CD4-positive, alpha-beta T cell (primary cell): Measurements from ENCODE around the gene SDF4. TPM values are rescaled to one million over a fixed set of nuclear protein-coding genes. Genes with fewer than 3 reads are reported as not detected.

ENCODE experiments used
- ATAC-seq: fragments of 200-7000 bp; cut with Tn5 transposase; one replicate; pipeline ENCODE4 v1.10.0; 2022; ENCODE audit warnings: mild to moderate bottlenecking; ENCODE audit not compliant: poor library complexity
- CTCF ChIA-PET: fragments of 350-600 bp; sonication (Branson Sonifier 250); formaldehyde crosslinking; loops from one replicate; lab custom pipeline; 2021; ENCODE audit warnings: antibody characterized with exemption, inconsistent platforms; lab: Charles Lee
- POLR2A ChIA-PET: fragments of 350-600 bp; sonication (Branson Sonifier 250); formaldehyde crosslinking; loops from one replicate; lab custom pipeline; 2021; ENCODE audit warnings: antibody characterized with exemption, inconsistent platforms; lab: Charles Lee
- DNase-seq, 14 experiments: peaks; one replicate each; pipeline ENCODE4 v3.0.0-alpha.2; 2013 to 2020; ENCODE audit warnings: mixed read lengths in 2 of 14
- H3K27ac ChIP-seq, 2 donors: one replicate each; pipeline versions ENCODE4 v1.5.1 to v1.7.0; 2013; ENCODE audit warnings: low read length in 2 of 2, low read depth in 1 of 2, mild to moderate bottlenecking in 1 of 2
- H3K27me3 ChIP-seq, 2 experiments: 1 replicate in 1 of 2; 2 replicates in 1 of 2; pipeline versions ENCODE4 v1.6.1 to v1.7.0; 2013; ENCODE audit warnings: low read length in 2 of 2, control low read depth in 1 of 2, mild to moderate bottlenecking in 1 of 2, moderate library complexity in 1 of 2; ENCODE audit not compliant: insufficient read depth in 2 of 2, control insufficient read depth in 1 of 2
- H3K36me3 ChIP-seq: one replicate; pipeline ENCODE4 v1.6.1; 2013; ENCODE audit warnings: low read length, control low read depth; ENCODE audit not compliant: insufficient read depth
- H3K4me1 ChIP-seq: one replicate; pipeline ENCODE4 v1.6.1; 2013; ENCODE audit warnings: low read length, control low read depth; ENCODE audit not compliant: insufficient read depth
- H3K4me3 ChIP-seq: one replicate; pipeline ENCODE4 v1.5.1; 2013; ENCODE audit warnings: mild to moderate bottlenecking, low read length, moderate library complexity
- H3K9me3 ChIP-seq, 2 experiments: 1 replicate in 1 of 2; 2 replicates in 1 of 2; pipeline versions ENCODE4 v1.6.1 to v1.7.0; 2013; ENCODE audit warnings: low read length in 2 of 2, mild to moderate bottlenecking in 2 of 2, control low read depth in 1 of 2, moderate library complexity in 1 of 2; ENCODE audit not compliant: control insufficient read depth in 1 of 2, insufficient read depth in 1 of 2
- H3K27ac Mint-ChIP-seq: one replicate; pipeline ENCODE4 v1.8.0; 2020; ENCODE audit warnings: mixed read lengths
- H3K27me3 Mint-ChIP-seq: one replicate; pipeline ENCODE4 v1.8.0; 2021; ENCODE audit warnings: mixed read lengths
- H3K36me3 Mint-ChIP-seq: one replicate; pipeline ENCODE4 v1.8.0; 2021; ENCODE audit warnings: low read depth, mixed read lengths
- H3K4me1 Mint-ChIP-seq: one replicate; pipeline ENCODE4 v1.8.0; 2021; ENCODE audit warnings: low read depth, mixed read lengths
- H3K4me3 Mint-ChIP-seq: one replicate; pipeline ENCODE4 v1.8.0; 2020; ENCODE audit warnings: mild to moderate bottlenecking, mixed read lengths
- H3K9me3 Mint-ChIP-seq: one replicate; pipeline ENCODE4 v1.8.0; 2020; ENCODE audit warnings: mixed read lengths
- intact Hi-C, 2 experiments: fragments of 100-400 bp; cut with DNase I in 1 of 2; cut with micrococcal nuclease in 1 of 2; formaldehyde crosslinking; loops; one replicate each; pipeline versions ENCODE4 v1.15.1 to v1.9.0; 2023 to 2025; cut with DNase I, micrococcal nuclease
- total RNA-seq, 174 experiments: library from RNA in 2 of 174; stranded (reverse) in 2 of 174; gene quantifications; one replicate each; pipeline ENCODE4 v1.2.3 and lab custom pipeline; 2021 to 2026
- TF ChIP-seq, protein P1 (sequence below): fragments of 200-600 bp; IDR thresholded peaks from one replicate; pipeline ENCODE4 v1.8.0; 2022; ENCODE audit warnings: antibody characterized with exemption, mild to moderate bottlenecking

SDF4 gene
- total RNA-seq, 2 experiments from 2014 or later = 66.3 to 71.0 TPM

GRCh38 chr1:1238702-1239178 is 6.9 kb upstream of the SDF4 start:
- H3K4me1 Mint-ChIP-seq = peaks cover 2% of the 10 kb centered on the region
- no peaks in the 10 kb centered on the region for H3K27me3 Mint-ChIP-seq
- peaks cover 2% of the 10 kb centered on the region for H3K36me3 Mint-ChIP-seq
- no peak overlapping the region for H3K4me3 ChIP-seq
- no peaks in the 10 kb centered on the region for H3K9me3 Mint-ChIP-seq
- H3K27me3 ChIP-seq = peaks cover 2 to 8% of the 10 kb centered on the region in 2 experiments
- CTCF ChIA-PET = no interaction called here
- H3K4me3 Mint-ChIP-seq = no peak overlapping the region
- intact Hi-C loops = no loop called here
- no peak overlapping the region for H3K27ac Mint-ChIP-seq
- ATAC-seq (no peak), DNase-seq (no peak)
- POLR2A ChIA-PET = no interaction called here
- H3K27ac ChIP-seq = no peak overlapping the region
- peaks cover 10% of the 10 kb centered on the region for H3K36me3 ChIP-seq
- peaks cover 0 to 15% of the 10 kb centered on the region in 2 experiments for H3K9me3 ChIP-seq
- TF ChIP-seq, protein P1, sequence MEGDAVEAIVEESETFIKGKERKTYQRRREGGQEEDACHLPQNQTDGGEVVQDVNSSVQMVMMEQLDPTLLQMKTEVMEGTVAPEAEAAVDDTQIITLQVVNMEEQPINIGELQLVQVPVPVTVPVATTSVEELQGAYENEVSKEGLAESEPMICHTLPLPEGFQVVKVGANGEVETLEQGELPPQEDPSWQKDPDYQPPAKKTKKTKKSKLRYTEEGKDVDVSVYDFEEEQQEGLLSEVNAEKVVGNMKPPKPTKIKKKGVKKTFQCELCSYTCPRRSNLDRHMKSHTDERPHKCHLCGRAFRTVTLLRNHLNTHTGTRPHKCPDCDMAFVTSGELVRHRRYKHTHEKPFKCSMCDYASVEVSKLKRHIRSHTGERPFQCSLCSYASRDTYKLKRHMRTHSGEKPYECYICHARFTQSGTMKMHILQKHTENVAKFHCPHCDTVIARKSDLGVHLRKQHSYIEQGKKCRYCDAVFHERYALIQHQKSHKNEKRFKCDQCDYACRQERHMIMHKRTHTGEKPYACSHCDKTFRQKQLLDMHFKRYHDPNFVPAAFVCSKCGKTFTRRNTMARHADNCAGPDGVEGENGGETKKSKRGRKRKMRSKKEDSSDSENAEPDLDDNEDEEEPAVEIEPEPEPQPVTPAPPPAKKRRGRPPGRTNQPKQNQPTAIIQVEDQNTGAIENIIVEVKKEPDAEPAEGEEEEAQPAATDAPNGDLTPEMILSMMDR = no peak
- peaks cover 9% of the 10 kb centered on the region for H3K4me1 ChIP-seq

DNA sequence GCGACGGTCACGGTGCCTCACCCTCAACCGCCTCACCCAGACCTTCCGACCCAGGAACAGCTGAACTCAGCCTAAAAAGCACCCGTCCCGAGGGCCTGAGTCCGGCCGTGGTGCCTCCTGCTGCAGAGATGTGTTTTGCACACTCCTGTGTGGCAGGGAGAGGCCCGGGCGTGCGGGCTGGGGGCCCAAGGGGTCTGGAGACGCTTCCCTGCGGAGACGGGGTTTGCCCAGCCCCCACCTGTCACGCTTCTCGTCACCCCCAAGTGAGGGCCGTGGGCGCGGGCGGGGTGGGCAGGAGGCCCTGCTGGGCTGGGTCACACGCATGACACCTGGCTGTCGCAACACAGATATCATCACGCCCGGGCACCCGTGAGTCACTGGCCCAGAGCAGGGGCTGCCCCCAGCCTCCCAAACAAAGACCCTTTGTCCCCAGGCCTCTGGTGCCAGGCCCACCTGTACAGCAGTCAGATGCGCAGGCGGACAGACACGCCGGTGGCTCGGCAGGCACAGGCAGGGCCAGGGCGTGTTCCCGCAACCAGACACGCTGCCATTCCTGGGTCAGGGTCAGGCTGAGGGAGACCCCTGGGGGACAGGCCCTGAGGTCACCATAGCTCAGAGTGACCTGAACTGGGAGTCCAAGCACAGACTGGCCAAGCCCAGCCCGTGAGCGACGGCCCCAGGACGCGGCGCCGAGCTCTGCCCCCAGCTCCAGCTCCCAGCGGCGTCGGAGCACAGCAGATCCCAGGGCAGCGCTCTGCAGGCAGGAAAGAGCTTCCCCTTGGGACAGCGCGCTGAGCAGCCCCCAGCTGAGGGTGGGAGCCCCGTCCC is 6.3 kb upstream of the SDF4 start:
- no peak for ATAC-seq
- Histone ChIP-seq H3K27me3 (peaks cover 2 to 8% of the 10 kb centered on the region in 2 experiments), H3K4me3 (no peak overlapping the region), H3K9me3 (peaks cover 0 to 15% of the 10 kb centered on the region in 2 experiments), H3K27ac (no peak overlapping the region), H3K36me3 (peaks cover 10% of the 10 kb centered on the region), H3K4me1 (peaks cover 16% of the 10 kb centered on the region)
- TF ChIP-seq, protein P1 = no peak
- Mint-ChIP-seq H3K4me1 (peaks cover 7% of the 10 kb centered on the region), H3K9me3 (no peaks in the 10 kb centered on the region), H3K27me3 (no peaks in the 10 kb centered on the region), H3K4me3 (no peak overlapping the region), H3K36me3 (peaks cover 6% of the 10 kb centered on the region), H3K27ac (no peak overlapping the region)
- ChIA-PET POLR2A (interaction anchor here (0.9 kb wide), 1 partner anchor 21 kb away, joined by 3 read pairs; no protein-coding TSS in a partner anchor), CTCF (no interaction called here)
- intact Hi-C loops = no loop called here
- no peak for DNase-seq

- Mint-ChIP-seq H3K9me3 (no peaks in the 10 kb centered on the region), H3K36me3 (peaks cover 6% of the 10 kb centered on the region)
- CTCF ChIA-PET = no interaction called here
Measured at GRCh38 chr1:1236945-1237873, 5.4 kb upstream of the SDF4 start.

More at GRCh38 chr1:1236945-1237873, 5.4 kb upstream of the SDF4 start:
- Histone ChIP-seq H3K4me3 (no peak overlapping the region), H3K4me1 (peaks cover 22% of the 10 kb centered on the region), H3K27me3 (peaks cover 2 to 8% of the 10 kb centered on the region in 2 experiments), H3K36me3 (peaks cover 10% of the 10 kb centered on the region), H3K27ac (no peak overlapping the region), H3K9me3 (peaks cover 0 to 15% of the 10 kb centered on the region in 2 experiments)
- ATAC-seq = no peak
- no peaks in the 10 kb centered on the region for H3K27me3 Mint-ChIP-seq
- DNase-seq = no peak
- POLR2A ChIA-PET = interaction anchor here (0.9 kb wide), 1 partner anchor 20 kb away, joined by 3 read pairs; no protein-coding TSS in a partner anchor
- TF ChIP-seq, protein P1 = no peak
- H3K4me3 Mint-ChIP-seq = no peak overlapping the region
- no peak overlapping the region for H3K27ac Mint-ChIP-seq
- peaks cover 7% of the 10 kb centered on the region for H3K4me1 Mint-ChIP-seq
- intact Hi-C loops = no loop called here
